CD4-positive, alpha-beta T cell (primary cell): ENCODE data around the gene MCC. TPM values are rescaled to one million over a fixed set of nuclear protein-coding genes. Genes with fewer than 3 reads are reported as not detected.

Experiments
- ATAC-seq: fragments of 200-7000 bp; cut with Tn5 transposase; one replicate; pipeline ENCODE4 v1.10.0; 2022; ENCODE audit warnings: mild to moderate bottlenecking; ENCODE audit not compliant: poor library complexity
- CTCF ChIA-PET: fragments of 350-600 bp; sonication (Branson Sonifier 250); formaldehyde crosslinking; loops from one replicate; lab custom pipeline; 2021; ENCODE audit warnings: antibody characterized with exemption, inconsistent platforms; lab: Charles Lee
- POLR2A ChIA-PET: fragments of 350-600 bp; sonication (Branson Sonifier 250); formaldehyde crosslinking; loops from one replicate; lab custom pipeline; 2021; ENCODE audit warnings: antibody characterized with exemption, inconsistent platforms; lab: Charles Lee
- DNase-seq, 14 experiments: peaks; one replicate each; pipeline ENCODE4 v3.0.0-alpha.2; 2013 to 2020; ENCODE audit warnings: mixed read lengths in 2 of 14
- H3K27ac ChIP-seq, 2 donors: one replicate each; pipeline versions ENCODE4 v1.5.1 to v1.7.0; 2013; ENCODE audit warnings: low read length in 2 of 2, low read depth in 1 of 2, mild to moderate bottlenecking in 1 of 2
- H3K27me3 ChIP-seq, 2 experiments: 1 replicate in 1 of 2; 2 replicates in 1 of 2; pipeline versions ENCODE4 v1.6.1 to v1.7.0; 2013; ENCODE audit warnings: low read length in 2 of 2, control low read depth in 1 of 2, mild to moderate bottlenecking in 1 of 2, moderate library complexity in 1 of 2; ENCODE audit not compliant: insufficient read depth in 2 of 2, control insufficient read depth in 1 of 2
- H3K36me3 ChIP-seq: one replicate; pipeline ENCODE4 v1.6.1; 2013; ENCODE audit warnings: low read length, control low read depth; ENCODE audit not compliant: insufficient read depth
- H3K4me1 ChIP-seq: one replicate; pipeline ENCODE4 v1.6.1; 2013; ENCODE audit warnings: low read length, control low read depth; ENCODE audit not compliant: insufficient read depth
- H3K4me3 ChIP-seq: one replicate; pipeline ENCODE4 v1.5.1; 2013; ENCODE audit warnings: mild to moderate bottlenecking, low read length, moderate library complexity
- H3K9me3 ChIP-seq, 2 experiments: 1 replicate in 1 of 2; 2 replicates in 1 of 2; pipeline versions ENCODE4 v1.6.1 to v1.7.0; 2013; ENCODE audit warnings: low read length in 2 of 2, mild to moderate bottlenecking in 2 of 2, control low read depth in 1 of 2, moderate library complexity in 1 of 2; ENCODE audit not compliant: control insufficient read depth in 1 of 2, insufficient read depth in 1 of 2
- H3K27ac Mint-ChIP-seq: one replicate; pipeline ENCODE4 v1.8.0; 2020; ENCODE audit warnings: mixed read lengths
- H3K27me3 Mint-ChIP-seq: one replicate; pipeline ENCODE4 v1.8.0; 2021; ENCODE audit warnings: mixed read lengths
- H3K36me3 Mint-ChIP-seq: one replicate; pipeline ENCODE4 v1.8.0; 2021; ENCODE audit warnings: low read depth, mixed read lengths
- H3K4me1 Mint-ChIP-seq: one replicate; pipeline ENCODE4 v1.8.0; 2021; ENCODE audit warnings: low read depth, mixed read lengths
- H3K4me3 Mint-ChIP-seq: one replicate; pipeline ENCODE4 v1.8.0; 2020; ENCODE audit warnings: mild to moderate bottlenecking, mixed read lengths
- H3K9me3 Mint-ChIP-seq: one replicate; pipeline ENCODE4 v1.8.0; 2020; ENCODE audit warnings: mixed read lengths
- intact Hi-C, 2 experiments: fragments of 100-400 bp; cut with DNase I in 1 of 2; cut with micrococcal nuclease in 1 of 2; formaldehyde crosslinking; loops; one replicate each; pipeline versions ENCODE4 v1.15.1 to v1.9.0; 2023 to 2025; cut with DNase I, micrococcal nuclease
- total RNA-seq, 174 experiments: library from RNA in 2 of 174; stranded (reverse) in 2 of 174; gene quantifications; one replicate each; pipeline ENCODE4 v1.2.3 and lab custom pipeline; 2021 to 2026
- TF ChIP-seq, protein P1 (sequence below): fragments of 200-600 bp; IDR thresholded peaks from one replicate; pipeline ENCODE4 v1.8.0; 2022; ENCODE audit warnings: antibody characterized with exemption, mild to moderate bottlenecking

The MCC gene
- total RNA-seq, 2 experiments from 2014 or later = 3.2 to 3.3 TPM

DNA sequence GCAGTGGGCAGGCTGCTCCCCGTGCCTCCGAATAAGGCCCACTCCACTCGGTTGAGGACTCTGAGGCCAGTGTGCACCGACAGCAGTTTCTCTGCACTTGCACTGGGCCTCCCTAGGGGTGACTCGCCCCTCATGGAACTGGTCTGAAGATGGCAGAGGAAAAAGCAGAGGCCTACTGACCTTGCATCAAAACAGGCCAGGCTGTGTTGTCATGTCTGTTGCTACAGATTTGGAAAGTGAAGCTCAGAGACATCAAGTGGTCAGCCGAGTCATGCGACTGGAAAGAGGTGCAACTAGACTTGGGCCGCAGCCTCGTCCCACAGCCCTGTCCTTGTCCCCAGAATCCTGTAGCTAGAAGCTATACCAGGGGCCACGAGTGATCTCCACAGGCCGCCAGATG is 433.4 kb downstream of the MCC start:
- no peaks in the 10 kb centered on the region for H3K27me3 Mint-ChIP-seq
- H3K36me3 Mint-ChIP-seq = no peaks in the 10 kb centered on the region
- CTCF ChIA-PET = no interaction called here
- no peaks in the 10 kb centered on the region for H3K9me3 Mint-ChIP-seq
- no peak overlapping the region for H3K4me3 Mint-ChIP-seq
- H3K4me3 ChIP-seq = no peak overlapping the region
- H3K36me3 ChIP-seq = no peaks in the 10 kb centered on the region
- TF ChIP-seq, protein P1, sequence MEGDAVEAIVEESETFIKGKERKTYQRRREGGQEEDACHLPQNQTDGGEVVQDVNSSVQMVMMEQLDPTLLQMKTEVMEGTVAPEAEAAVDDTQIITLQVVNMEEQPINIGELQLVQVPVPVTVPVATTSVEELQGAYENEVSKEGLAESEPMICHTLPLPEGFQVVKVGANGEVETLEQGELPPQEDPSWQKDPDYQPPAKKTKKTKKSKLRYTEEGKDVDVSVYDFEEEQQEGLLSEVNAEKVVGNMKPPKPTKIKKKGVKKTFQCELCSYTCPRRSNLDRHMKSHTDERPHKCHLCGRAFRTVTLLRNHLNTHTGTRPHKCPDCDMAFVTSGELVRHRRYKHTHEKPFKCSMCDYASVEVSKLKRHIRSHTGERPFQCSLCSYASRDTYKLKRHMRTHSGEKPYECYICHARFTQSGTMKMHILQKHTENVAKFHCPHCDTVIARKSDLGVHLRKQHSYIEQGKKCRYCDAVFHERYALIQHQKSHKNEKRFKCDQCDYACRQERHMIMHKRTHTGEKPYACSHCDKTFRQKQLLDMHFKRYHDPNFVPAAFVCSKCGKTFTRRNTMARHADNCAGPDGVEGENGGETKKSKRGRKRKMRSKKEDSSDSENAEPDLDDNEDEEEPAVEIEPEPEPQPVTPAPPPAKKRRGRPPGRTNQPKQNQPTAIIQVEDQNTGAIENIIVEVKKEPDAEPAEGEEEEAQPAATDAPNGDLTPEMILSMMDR = no peak
- H3K27me3 ChIP-seq = no peaks in the 10 kb centered on the region
- no peak for DNase-seq
- POLR2A ChIA-PET = no interaction called here
- no peaks in the 10 kb centered on the region for H3K9me3 ChIP-seq
- peaks cover 29% of the 10 kb centered on the region for H3K4me1 ChIP-seq
- H3K27ac Mint-ChIP-seq = no peak overlapping the region
- peaks cover 21% of the 10 kb centered on the region for H3K4me1 Mint-ChIP-seq
- intact Hi-C loops = no loop called here
- no peak for ATAC-seq
- no peak overlapping the region for H3K27ac ChIP-seq

DNA sequence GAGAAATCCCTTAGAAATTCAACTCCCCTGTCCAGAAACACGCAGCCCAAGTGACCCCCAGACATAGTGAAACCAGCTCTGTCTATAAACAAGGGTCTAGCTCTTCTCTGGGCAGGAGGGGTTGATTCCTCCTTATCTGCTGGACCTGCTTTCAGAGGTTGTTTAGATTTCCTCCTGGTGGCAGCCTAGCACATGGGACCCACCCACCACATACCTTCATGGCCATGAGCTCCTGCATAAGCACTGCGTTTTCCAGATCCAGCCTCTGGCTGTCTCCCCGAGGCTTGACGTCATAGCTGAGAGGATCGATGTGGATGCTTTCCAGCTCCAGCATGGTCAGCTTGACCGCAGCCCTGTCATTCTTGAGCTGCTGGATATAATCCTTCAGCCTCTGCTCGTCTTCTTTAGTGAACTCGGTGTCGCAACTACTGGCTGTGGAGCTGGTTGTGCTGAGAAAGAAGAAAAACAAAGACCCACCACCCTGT is 434.7 kb downstream of the MCC start:
- peaks cover 7% of the 10 kb centered on the region for H3K4me1 Mint-ChIP-seq
- no peaks in the 10 kb centered on the region for H3K36me3 Mint-ChIP-seq
- no peak for ATAC-seq
- no peaks in the 10 kb centered on the region for H3K27me3 Mint-ChIP-seq
- ChIA-PET CTCF (no interaction called here), POLR2A (no interaction called here)
- H3K4me3 ChIP-seq = no peak overlapping the region
- H3K9me3 ChIP-seq = no peaks in the 10 kb centered on the region
- peaks cover 17% of the 10 kb centered on the region for H3K4me1 ChIP-seq
- no peak for DNase-seq
- H3K36me3 ChIP-seq = no peaks in the 10 kb centered on the region
- no peaks in the 10 kb centered on the region for H3K9me3 Mint-ChIP-seq
- intact Hi-C loops = no loop called here
- TF ChIP-seq, protein P1 = no peak
- no peak overlapping the region for H3K4me3 Mint-ChIP-seq
- H3K27ac ChIP-seq = no peak overlapping the region
- H3K27ac Mint-ChIP-seq = no peak overlapping the region
- no peaks in the 10 kb centered on the region for H3K27me3 ChIP-seq

DNA sequence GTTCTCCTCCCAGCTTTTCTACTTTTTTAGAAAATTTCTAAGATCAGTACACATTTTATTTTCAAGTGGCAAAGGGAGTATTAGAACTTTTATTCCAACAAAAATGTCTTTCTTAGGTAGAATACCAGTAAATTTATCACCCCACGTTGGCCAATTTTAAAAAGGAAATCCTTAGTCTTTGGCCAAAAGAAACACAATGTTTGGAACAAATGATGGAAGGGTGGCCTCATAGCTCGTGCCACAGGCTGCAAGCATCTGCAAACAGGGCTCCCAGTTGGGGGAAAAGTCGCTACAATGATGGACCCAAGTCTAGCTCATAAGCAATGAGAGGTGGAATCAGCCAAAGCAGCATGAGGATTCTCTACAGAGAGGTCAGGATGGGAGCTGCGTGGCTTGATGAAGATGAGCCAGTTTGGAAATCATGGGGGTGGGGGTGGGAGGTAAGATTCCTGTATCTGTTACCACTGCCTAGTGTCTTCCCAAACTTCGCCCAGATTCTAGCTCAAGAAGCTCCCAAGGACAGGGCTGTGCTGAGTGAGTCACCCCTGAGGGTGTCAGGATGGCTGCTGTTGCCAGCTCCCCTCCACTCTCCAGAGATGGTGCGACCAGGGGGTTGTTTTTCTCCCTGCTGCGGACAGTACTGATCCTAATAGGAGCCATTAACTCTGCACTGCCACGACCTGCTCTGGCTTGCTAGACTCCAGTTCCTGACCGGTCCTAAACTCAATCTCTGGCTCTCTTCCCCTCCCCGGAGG is 436.0 kb downstream of the MCC start:
- intact Hi-C loops = no loop called here
- POLR2A ChIA-PET = no interaction called here

More for the DNA sequence above, 436.0 kb downstream of the MCC start:
- DNase-seq (no peak), ATAC-seq (no peak)
- Histone ChIP-seq H3K9me3 (no peaks in the 10 kb centered on the region), H3K36me3 (no peaks in the 10 kb centered on the region), H3K27me3 (no peaks in the 10 kb centered on the region), H3K27ac (no peak overlapping the region), H3K4me3 (no peak overlapping the region), H3K4me1 (peaks cover 12% of the 10 kb centered on the region)
- no peak overlapping the region for H3K27ac Mint-ChIP-seq
- CTCF ChIA-PET = no interaction called here
- H3K9me3 Mint-ChIP-seq = no peaks in the 10 kb centered on the region
- peaks cover 6% of the 10 kb centered on the region for H3K4me1 Mint-ChIP-seq
- no peak overlapping the region for H3K4me3 Mint-ChIP-seq
- no peaks in the 10 kb centered on the region for H3K27me3 Mint-ChIP-seq
- TF ChIP-seq, protein P1 = no peak
- H3K36me3 Mint-ChIP-seq = no peaks in the 10 kb centered on the region
